ENCODE measurements around the gene STK24. TPM values are rescaled to one million over a fixed set of nuclear protein-coding genes. Genes with fewer than 3 reads are reported as not detected.
"Not testable (repeated sequence)": the region's sequence is repeated elsewhere in the genome, so short reads cannot be mapped to it uniquely, and the experiment has no call there.

STK24 gene
- total RNA-seq, 1 experiment from 2014 or later, result 51.2 TPM

- intact Hi-C loops (cut with micrococcal nuclease; ENCODE audit: unreplicated experiment), result no loop called here
- peaks cover 8% of the 10 kb centered on the region for H3K4me1 Mint-ChIP-seq (ENCODE audit: low read depth, unreplicated experiment)
Observed at GRCh38 chr13:98575904-98576199, 1.1 kb downstream of the STK24 start.

GRCh38 chr13:98575009-98575903, 1.7 kb downstream of the STK24 start:
- TF ChIP-seq CTCF (IDR thresholded peaks at IDR 0.05; ENCODE audit: unreplicated experiment), result no peak
- H3K4me3 Mint-ChIP-seq (ENCODE audit: low read depth, unreplicated experiment), result peak overlapping the region; percentile 69
- H3K9me3 Mint-ChIP-seq (ENCODE audit: low read depth, unreplicated experiment), result no peaks in the 10 kb centered on the region
- H3K27ac Mint-ChIP-seq (ENCODE audit: unreplicated experiment), result peak overlapping the region; percentile 56
- intact Hi-C loops (cut with micrococcal nuclease; ENCODE audit: unreplicated experiment), result no loop called here
- no peak for DNase-seq
- TSS peak; percentile 56 for BruUV-seq (replicated peaks)
- peaks cover 31% of the 10 kb centered on the region for H3K36me3 Mint-ChIP-seq (ENCODE audit: insufficient read depth, unreplicated experiment)
- CTCF ChIA-PET, result no interaction called here
- no peaks in the 10 kb centered on the region for H3K27me3 Mint-ChIP-seq (ENCODE audit: unreplicated experiment)
- H3K4me1 Mint-ChIP-seq (ENCODE audit: low read depth, unreplicated experiment), result peaks cover 8% of the 10 kb centered on the region

More at GRCh38 chr13:98575904-98576199, 1.1 kb downstream of the STK24 start:
- Mint-ChIP-seq H3K36me3 (ENCODE audit: insufficient read depth, unreplicated experiment) (peaks cover 31% of the 10 kb centered on the region), H3K27me3 (ENCODE audit: unreplicated experiment) (no peaks in the 10 kb centered on the region), H3K27ac (ENCODE audit: unreplicated experiment) (peak overlapping the region; percentile 56), H3K4me3 (ENCODE audit: low read depth, unreplicated experiment) (peak overlapping the region; percentile 69), H3K9me3 (ENCODE audit: low read depth, unreplicated experiment) (no peaks in the 10 kb centered on the region)
- CTCF ChIA-PET, result interaction anchor here (0.7 kb wide), 1 partner anchor 606 kb away, joined by 3 read pairs; no protein-coding TSS in a partner anchor
- no peak for DNase-seq
- no TSS peak for BruUV-seq (replicated peaks)
- no peak for TF ChIP-seq CTCF (IDR thresholded peaks at IDR 0.05; ENCODE audit: unreplicated experiment)

GRCh38 chr13:98571955-98572662, 4.8 kb downstream of the STK24 start:
- peaks cover 17% of the 10 kb centered on the region for H3K4me1 Mint-ChIP-seq (ENCODE audit: low read depth, unreplicated experiment)
- no peak for TF ChIP-seq CTCF (IDR thresholded peaks at IDR 0.05; ENCODE audit: unreplicated experiment)
- DNase-seq, result peak; percentile 6
- no peaks in the 10 kb centered on the region for H3K27me3 Mint-ChIP-seq (ENCODE audit: unreplicated experiment)
- peak overlapping the region; percentile 44 for H3K27ac Mint-ChIP-seq (ENCODE audit: unreplicated experiment)
- H3K9me3 Mint-ChIP-seq (ENCODE audit: low read depth, unreplicated experiment), result no peaks in the 10 kb centered on the region
- peak overlapping the region; percentile 58 for H3K4me3 Mint-ChIP-seq (ENCODE audit: low read depth, unreplicated experiment)
- peaks cover 41% of the 10 kb centered on the region for H3K36me3 Mint-ChIP-seq (ENCODE audit: insufficient read depth, unreplicated experiment)
- CTCF ChIA-PET, result no interaction called here
- intact Hi-C loops (cut with micrococcal nuclease; ENCODE audit: unreplicated experiment), result loop anchor here (5.0 kb wide), 2 partner anchors 80 to 90 kb away; no protein-coding TSS in a partner anchor
- no TSS peak for BruUV-seq (replicated peaks)

GRCh38 chr13:98570929-98571372, 6.0 kb downstream of the STK24 start:
- H3K4me3 Mint-ChIP-seq (ENCODE audit: low read depth, unreplicated experiment), result peak overlapping the region; percentile 58
- H3K9me3 Mint-ChIP-seq (ENCODE audit: low read depth, unreplicated experiment), result no peaks in the 10 kb centered on the region
- H3K27me3 Mint-ChIP-seq (ENCODE audit: unreplicated experiment), result no peaks in the 10 kb centered on the region
- intact Hi-C loops (cut with micrococcal nuclease; ENCODE audit: unreplicated experiment), result loop anchor here (5.0 kb wide), 2 partner anchors 81 to 89 kb away; no protein-coding TSS in a partner anchor
- CTCF ChIA-PET, result interaction anchor here (0.5 to 1.3 kb wide), 3 partner anchors 86 to 113 kb away, joined by 3 to 9 read pairs (median 4); no protein-coding TSS in a partner anchor
- no peak for TF ChIP-seq CTCF (IDR thresholded peaks at IDR 0.05; ENCODE audit: unreplicated experiment)
- peaks cover 17% of the 10 kb centered on the region for H3K4me1 Mint-ChIP-seq (ENCODE audit: low read depth, unreplicated experiment)
- DNase-seq, result peak; percentile 18
- peaks cover 45% of the 10 kb centered on the region for H3K36me3 Mint-ChIP-seq (ENCODE audit: insufficient read depth, unreplicated experiment)
- BruUV-seq (replicated peaks), result no TSS peak
- no peak overlapping the region for H3K27ac Mint-ChIP-seq (ENCODE audit: unreplicated experiment)

GRCh38 chr13:98569494-98570367, 7.2 kb downstream of the STK24 start:
- CTCF ChIA-PET, result interaction anchor here (0.7 kb wide), 1 partner anchor 104 kb away, joined by 3 read pairs; no protein-coding TSS in a partner anchor
- not testable (repeated sequence) for H3K9me3 Mint-ChIP-seq (ENCODE audit: low read depth, unreplicated experiment); BruUV-seq (replicated peaks); H3K27me3 Mint-ChIP-seq (ENCODE audit: unreplicated experiment)
- peak; percentile 27 for DNase-seq
- peaks cover 38% of the 10 kb centered on the region for H3K36me3 Mint-ChIP-seq (ENCODE audit: insufficient read depth, unreplicated experiment)
- peak overlapping the region; percentile 46 for H3K4me3 Mint-ChIP-seq (ENCODE audit: low read depth, unreplicated experiment)
- peaks cover 17% of the 10 kb centered on the region for H3K4me1 Mint-ChIP-seq (ENCODE audit: low read depth, unreplicated experiment)
- H3K27ac Mint-ChIP-seq (ENCODE audit: unreplicated experiment), result peak overlapping the region; percentile 79
- intact Hi-C loops (cut with micrococcal nuclease; ENCODE audit: unreplicated experiment), result loop anchor here (5.0 kb wide), 2 partner anchors 83 to 87 kb away; no protein-coding TSS in a partner anchor

Measured in Calu3 (cell line).